ENCODE measurements around the gene DACH1.

The DACH1 gene

GRCh38 chr13:71702253-71702652 is 164.8 kb downstream of the DACH1 start:
- DNase-seq (ENCODE audit: low read depth), result no peak

- no peak for DNase-seq (ENCODE audit: low read depth)
These were observed 165.3 kb downstream of the DACH1 start for GRCh38 chr13:71701741-71702140.

- DNase-seq (ENCODE audit: low read depth), result no peak
These were observed 167.7 kb downstream of the DACH1 start for GRCh38 chr13:71699342-71699741.

GRCh38 chr13:71695662-71696061 is 171.3 kb downstream of the DACH1 start:
- DNase-seq (ENCODE audit: low read depth), result no peak

GRCh38 chr13:71685072-71685471 is 181.9 kb downstream of the DACH1 start:
- DNase-seq (ENCODE audit: low read depth), result no peak

- DNase-seq (ENCODE audit: low read depth), result no peak
These were observed 184.9 kb downstream of the DACH1 start for GRCh38 chr13:71681901-71682613.

- no peak for DNase-seq (ENCODE audit: low read depth)
These were observed 189.9 kb downstream of the DACH1 start for GRCh38 chr13:71677124-71677523.

- no peak for DNase-seq (ENCODE audit: low read depth)
These were observed 194.5 kb downstream of the DACH1 start for GRCh38 chr13:71672512-71672911.

GRCh38 chr13:71663431-71663830 is 203.6 kb downstream of the DACH1 start:
- no peak for DNase-seq (ENCODE audit: low read depth)

- no peak for DNase-seq (ENCODE audit: low read depth)
These were observed 205.1 kb downstream of the DACH1 start for GRCh38 chr13:71661921-71662320.

- no peak for DNase-seq (ENCODE audit: low read depth)
These were observed 207.6 kb downstream of the DACH1 start for GRCh38 chr13:71659404-71659803.

- DNase-seq (ENCODE audit: low read depth), result no peak
These were observed 221.5 kb downstream of the DACH1 start for GRCh38 chr13:71645467-71645866.

- no peak for DNase-seq (ENCODE audit: low read depth)
These were observed 222.4 kb downstream of the DACH1 start for GRCh38 chr13:71644579-71644978.

- no peak for DNase-seq (ENCODE audit: low read depth)
These were observed 223.6 kb downstream of the DACH1 start for GRCh38 chr13:71643448-71643860.

- no peak for DNase-seq (ENCODE audit: low read depth)
These were observed 228.3 kb downstream of the DACH1 start for GRCh38 chr13:71638751-71639150.

- DNase-seq (ENCODE audit: low read depth), result no peak
These were observed 232.2 kb downstream of the DACH1 start for GRCh38 chr13:71634602-71635443.

GRCh38 chr13:71634182-71634581 is 232.8 kb downstream of the DACH1 start:
- DNase-seq (ENCODE audit: low read depth), result no peak

GRCh38 chr13:71632721-71633120 is 234.3 kb downstream of the DACH1 start:
- no peak for DNase-seq (ENCODE audit: low read depth)

GRCh38 chr13:71632206-71632605 is 234.8 kb downstream of the DACH1 start:
- DNase-seq (ENCODE audit: low read depth), result no peak

- DNase-seq (ENCODE audit: low read depth), result no peak
These were observed 237.8 kb downstream of the DACH1 start for GRCh38 chr13:71629167-71629566.

GRCh38 chr13:71626421-71627117 is 240.4 kb downstream of the DACH1 start:
- DNase-seq (ENCODE audit: low read depth), result no peak

- DNase-seq (ENCODE audit: low read depth), result no peak
These were observed 241.3 kb downstream of the DACH1 start for GRCh38 chr13:71625694-71626093.
